HL-60 (cell line): ENCODE results near the gene ITGA4.

Experiments used
- DNase-seq, 2 experiments: peaks; one replicate each; pipeline ENCODE4 v3.0.0-alpha.2; 2010 to 2020; ENCODE audit warnings: low read depth in 1 of 2, low spot score in 1 of 2
- H3K27ac ChIP-seq: fragments of 250-450 bp; sonication (Bioruptor Pico); replicated peaks from 2 replicates; pipeline ENCODE4 v1.5.1; 2020; ENCODE audit warnings: mild to moderate bottlenecking, moderate library complexity
- H3K27me3 ChIP-seq: fragments of 250-450 bp; sonication (Bioruptor Pico); 2 replicates; pipeline ENCODE4 v1.5.1; 2021; ENCODE audit warnings: mild to moderate bottlenecking, moderate library complexity; ENCODE audit not compliant: insufficient read depth, poor library complexity, severe bottlenecking
- H3K4me3 ChIP-seq: replicated peaks from 2 replicates; pipeline ENCODE4 v1.5.1; 2011; ENCODE audit warnings: mild to moderate bottlenecking, control low read depth, low read length; ENCODE audit not compliant: insufficient read depth
- GABPA ChIP-seq: IDR thresholded peaks from 2 replicates; pipeline ENCODE4 v1.6.1; 2012; ENCODE audit warnings: low read depth
- POLR2AphosphoS5 ChIP-seq: IDR thresholded peaks from 2 replicates; pipeline ENCODE4 v1.6.1; 2012; ENCODE audit warnings: low read depth
- SPI1 ChIP-seq: IDR thresholded peaks from 2 replicates; pipeline ENCODE4 v1.6.1; 2012; ENCODE audit warnings: low read depth, mild to moderate bottlenecking, borderline replicate concordance
- TF ChIP-seq, protein P1 (sequence below): IDR thresholded peaks from 2 replicates; pipeline ENCODE4 v1.6.1; 2012; ENCODE audit warnings: low read depth; ENCODE audit not compliant: insufficient replicate concordance
- TF ChIP-seq, protein P2 (sequence below): IDR thresholded peaks from one replicate; pipeline ENCODE4 v1.5.1; 2011; ENCODE audit warnings: low read length, control low read depth, inconsistent platforms; ENCODE audit not compliant: insufficient read depth

ITGA4 gene

DNA sequence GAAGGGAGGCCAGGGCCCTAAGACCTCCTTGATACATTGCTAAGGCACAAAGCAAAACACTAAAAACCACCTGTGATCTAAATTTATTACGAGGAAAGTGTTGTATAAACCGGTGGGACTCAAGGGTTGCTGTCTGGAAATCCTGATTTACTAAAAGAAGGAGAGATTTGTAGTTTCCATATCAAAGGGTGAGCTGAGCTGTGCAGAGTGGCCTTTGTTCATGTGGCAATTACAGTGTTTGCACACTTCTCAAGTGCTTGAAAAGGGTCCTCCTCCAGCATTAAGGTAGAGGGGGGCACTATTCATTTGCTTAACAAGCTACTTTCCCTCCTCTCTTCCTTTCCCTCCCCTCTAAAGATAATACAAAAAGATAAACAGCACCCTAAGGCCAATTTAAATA, 30.5 kb upstream of the ITGA4 start:
- H3K27ac ChIP-seq = no peak overlapping the region
- TF ChIP-seq, protein P1, sequence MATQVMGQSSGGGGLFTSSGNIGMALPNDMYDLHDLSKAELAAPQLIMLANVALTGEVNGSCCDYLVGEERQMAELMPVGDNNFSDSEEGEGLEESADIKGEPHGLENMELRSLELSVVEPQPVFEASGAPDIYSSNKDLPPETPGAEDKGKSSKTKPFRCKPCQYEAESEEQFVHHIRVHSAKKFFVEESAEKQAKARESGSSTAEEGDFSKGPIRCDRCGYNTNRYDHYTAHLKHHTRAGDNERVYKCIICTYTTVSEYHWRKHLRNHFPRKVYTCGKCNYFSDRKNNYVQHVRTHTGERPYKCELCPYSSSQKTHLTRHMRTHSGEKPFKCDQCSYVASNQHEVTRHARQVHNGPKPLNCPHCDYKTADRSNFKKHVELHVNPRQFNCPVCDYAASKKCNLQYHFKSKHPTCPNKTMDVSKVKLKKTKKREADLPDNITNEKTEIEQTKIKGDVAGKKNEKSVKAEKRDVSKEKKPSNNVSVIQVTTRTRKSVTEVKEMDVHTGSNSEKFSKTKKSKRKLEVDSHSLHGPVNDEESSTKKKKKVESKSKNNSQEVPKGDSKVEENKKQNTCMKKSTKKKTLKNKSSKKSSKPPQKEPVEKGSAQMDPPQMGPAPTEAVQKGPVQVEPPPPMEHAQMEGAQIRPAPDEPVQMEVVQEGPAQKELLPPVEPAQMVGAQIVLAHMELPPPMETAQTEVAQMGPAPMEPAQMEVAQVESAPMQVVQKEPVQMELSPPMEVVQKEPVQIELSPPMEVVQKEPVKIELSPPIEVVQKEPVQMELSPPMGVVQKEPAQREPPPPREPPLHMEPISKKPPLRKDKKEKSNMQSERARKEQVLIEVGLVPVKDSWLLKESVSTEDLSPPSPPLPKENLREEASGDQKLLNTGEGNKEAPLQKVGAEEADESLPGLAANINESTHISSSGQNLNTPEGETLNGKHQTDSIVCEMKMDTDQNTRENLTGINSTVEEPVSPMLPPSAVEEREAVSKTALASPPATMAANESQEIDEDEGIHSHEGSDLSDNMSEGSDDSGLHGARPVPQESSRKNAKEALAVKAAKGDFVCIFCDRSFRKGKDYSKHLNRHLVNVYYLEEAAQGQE = no peak
- TF ChIP-seq, protein P2, sequence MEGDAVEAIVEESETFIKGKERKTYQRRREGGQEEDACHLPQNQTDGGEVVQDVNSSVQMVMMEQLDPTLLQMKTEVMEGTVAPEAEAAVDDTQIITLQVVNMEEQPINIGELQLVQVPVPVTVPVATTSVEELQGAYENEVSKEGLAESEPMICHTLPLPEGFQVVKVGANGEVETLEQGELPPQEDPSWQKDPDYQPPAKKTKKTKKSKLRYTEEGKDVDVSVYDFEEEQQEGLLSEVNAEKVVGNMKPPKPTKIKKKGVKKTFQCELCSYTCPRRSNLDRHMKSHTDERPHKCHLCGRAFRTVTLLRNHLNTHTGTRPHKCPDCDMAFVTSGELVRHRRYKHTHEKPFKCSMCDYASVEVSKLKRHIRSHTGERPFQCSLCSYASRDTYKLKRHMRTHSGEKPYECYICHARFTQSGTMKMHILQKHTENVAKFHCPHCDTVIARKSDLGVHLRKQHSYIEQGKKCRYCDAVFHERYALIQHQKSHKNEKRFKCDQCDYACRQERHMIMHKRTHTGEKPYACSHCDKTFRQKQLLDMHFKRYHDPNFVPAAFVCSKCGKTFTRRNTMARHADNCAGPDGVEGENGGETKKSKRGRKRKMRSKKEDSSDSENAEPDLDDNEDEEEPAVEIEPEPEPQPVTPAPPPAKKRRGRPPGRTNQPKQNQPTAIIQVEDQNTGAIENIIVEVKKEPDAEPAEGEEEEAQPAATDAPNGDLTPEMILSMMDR = no peak
- no peak for TF ChIP-seq GABPA
- no peak for TF ChIP-seq POLR2AphosphoS5
- no peak for TF ChIP-seq SPI1
- no peaks in the 10 kb centered on the region for H3K27me3 ChIP-seq
- no peak overlapping the region for H3K4me3 ChIP-seq
- no peak for DNase-seq

DNA sequence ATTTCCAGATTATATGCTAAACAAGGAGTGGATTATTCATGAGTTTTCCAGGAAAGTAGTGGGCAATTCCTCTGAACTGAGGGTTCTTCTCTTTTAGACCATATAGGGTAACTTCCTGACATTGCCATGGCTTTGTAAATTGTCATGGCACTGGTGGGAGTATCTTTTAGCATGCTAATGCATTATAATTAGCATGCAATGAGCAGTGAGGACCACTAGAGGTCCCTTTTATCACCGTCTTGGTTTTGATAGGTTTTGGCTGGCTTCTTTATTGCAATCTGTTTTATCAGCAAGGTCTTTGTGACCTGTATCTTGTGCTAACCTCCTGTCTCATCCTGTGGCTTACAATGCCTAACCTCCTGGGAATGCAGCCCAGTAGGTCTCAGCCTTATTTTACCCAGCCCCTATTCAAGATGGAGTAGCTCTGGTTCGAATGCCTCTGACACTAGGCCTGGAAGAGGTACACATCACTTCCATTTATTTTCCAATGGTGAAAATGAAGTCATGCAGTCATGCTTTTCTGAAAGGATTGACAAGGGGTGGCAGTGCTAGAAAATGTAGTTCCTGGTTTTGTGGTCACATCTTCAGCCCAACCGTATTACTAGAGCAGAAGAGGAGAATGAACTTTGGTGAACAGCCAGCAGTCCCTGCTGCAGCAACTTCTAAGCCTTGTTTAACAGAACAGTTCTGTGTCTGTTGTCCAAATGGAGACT, 26.6 kb upstream of the ITGA4 start:
- Histone ChIP-seq H3K27ac (peak overlapping the region; percentile 72), H3K4me3 (no peak overlapping the region), H3K27me3 (no peaks in the 10 kb centered on the region)
- TF ChIP-seq SPI1 (peak; percentile 55; the same call in 1 of the 2 replicates), POLR2AphosphoS5 (peak; percentile 35; the same call in 1 of the 2 replicates)
- TF ChIP-seq, protein P2 = no peak
- peak in 1 of 2 experiments; percentile 82 for DNase-seq

DNA sequence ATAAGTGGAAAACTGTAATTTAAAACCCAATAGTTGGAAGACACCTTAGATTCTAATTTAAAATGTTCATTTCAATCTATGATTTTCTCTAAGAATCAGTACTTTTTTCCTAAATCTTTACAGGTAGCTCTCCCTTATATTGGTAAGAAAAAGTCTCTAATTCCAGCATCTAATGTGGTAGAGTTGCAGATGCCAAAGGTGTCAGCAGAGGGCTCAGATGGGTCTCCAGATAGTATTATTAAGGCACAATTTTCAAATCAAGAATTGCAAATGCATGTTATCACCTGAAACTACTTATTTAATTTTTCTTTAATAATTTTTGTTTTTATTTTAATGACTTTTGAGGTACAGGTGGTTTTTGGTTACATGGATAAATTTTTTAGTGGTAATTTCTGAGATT, 25.5 kb upstream of the ITGA4 start:
- TF ChIP-seq, protein P1 = no peak
- no peak for DNase-seq
- H3K4me3 ChIP-seq = no peak overlapping the region
- peak overlapping the region; percentile 72; the same call in 1 of the 2 replicates for H3K27ac ChIP-seq
- H3K27me3 ChIP-seq = no peaks in the 10 kb centered on the region

DNA sequence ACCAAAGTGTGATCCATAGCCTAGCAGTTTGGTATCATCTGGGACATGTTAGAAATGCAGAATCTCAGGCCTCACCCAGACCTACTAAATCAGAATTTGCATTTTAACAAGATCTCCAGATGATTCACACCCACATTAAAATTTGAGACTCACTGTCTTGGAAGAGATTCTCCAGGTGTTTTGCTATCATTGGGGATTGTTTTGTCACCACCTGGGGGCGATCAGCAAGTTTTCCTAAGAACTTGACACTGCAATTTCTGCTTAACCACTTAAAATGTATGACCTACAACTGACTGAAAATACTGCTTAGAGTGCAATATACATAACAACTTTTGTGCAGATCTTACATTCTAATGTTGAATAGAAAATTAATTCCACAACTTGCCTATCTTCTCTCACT, 18.9 kb upstream of the ITGA4 start:
- no peak overlapping the region for H3K27ac ChIP-seq
- TF ChIP-seq SPI1 = no peak
- TF ChIP-seq, protein P2 = no peak
- TF ChIP-seq, protein P1 = no peak
- no peak for TF ChIP-seq POLR2AphosphoS5
- TF ChIP-seq GABPA = no peak
- H3K27me3 ChIP-seq = no peaks in the 10 kb centered on the region
- DNase-seq = no peak
- no peak overlapping the region for H3K4me3 ChIP-seq
